ENCODE results near the gene CIZ1. TPM values are rescaled to one million over a fixed set of nuclear protein-coding genes. Genes with fewer than 3 reads are reported as not detected.

Gene CIZ1
- polyA plus RNA-seq, 1 experiment = 26.9 TPM

GRCh38 chr9:128162215-128163026, 29.0 kb downstream of the CIZ1 start:
- no peak for TF ChIP-seq CTCF (IDR thresholded peaks at IDR 0.05; ENCODE audit: low read depth, low read length)
- H3K4me3 ChIP-seq (ENCODE audit: low read depth, low read length) = no peak overlapping the region
- no peak for DNase-seq (ENCODE audit: low read depth, low spot score)
- ChIA-PET CTCF (interaction anchor here (1.6 kb wide), 1 partner anchor 45 kb away, joined by 4 read pairs; no protein-coding TSS in a partner anchor), POLR2A (no interaction called here)
- no peaks in the 10 kb centered on the region for H3K27me3 ChIP-seq (ENCODE audit: control insufficient read depth, insufficient read depth, low read length)
- H3K27ac ChIP-seq (ENCODE audit: low read depth, low read length) = no peak overlapping the region
- H3K9me3 ChIP-seq (ENCODE audit: control insufficient read depth, insufficient read depth, low read length) = no peaks in the 10 kb centered on the region; the same call in 1 of the 2 replicates

- Histone ChIP-seq H3K27me3 (ENCODE audit: control insufficient read depth, insufficient read depth, low read length) (no peaks in the 10 kb centered on the region), H3K27ac (ENCODE audit: low read depth, low read length) (no peak overlapping the region), H3K9me3 (ENCODE audit: control insufficient read depth, insufficient read depth, low read length) (no peaks in the 10 kb centered on the region; the same call in 1 of the 2 replicates), H3K4me3 (ENCODE audit: low read depth, low read length) (peak overlapping the region; percentile 89)
- CTCF ChIA-PET = interaction anchor here (1.6 kb wide), 1 partner anchor 43 kb away, joined by 4 read pairs; no protein-coding TSS in a partner anchor
- no peak for TF ChIP-seq CTCF (IDR thresholded peaks at IDR 0.05; ENCODE audit: low read depth, low read length)
- no peak for DNase-seq (ENCODE audit: low read depth, low spot score)
- POLR2A ChIA-PET = interaction anchor here (1.1 to 1.3 kb wide), 2 partner anchors 14 to 33 kb away, joined by 3 to 7 read pairs; no protein-coding TSS in a partner anchor
These were observed 30.0 kb downstream of the CIZ1 start for GRCh38 chr9:128161215-128161902.

- H3K4me3 ChIP-seq (ENCODE audit: low read depth, low read length) = peak overlapping the region; percentile 89
- ChIA-PET CTCF (interaction anchor here (1.0 to 1.6 kb wide), 3 partner anchors 32 to 43 kb away, joined by 4 read pairs; no protein-coding TSS in a partner anchor), POLR2A (interaction anchor here (1.0 to 1.4 kb wide), 5 partner anchors 8 to 262 kb away, joined by 3 to 7 read pairs (median 3); no protein-coding TSS in a partner anchor)
- no peak for DNase-seq (ENCODE audit: low read depth, low spot score)
- H3K27ac ChIP-seq (ENCODE audit: low read depth, low read length) = no peak overlapping the region
- no peak for TF ChIP-seq CTCF (IDR thresholded peaks at IDR 0.05; ENCODE audit: low read depth, low read length)
- peaks cover 4% of the 10 kb centered on the region for H3K27me3 ChIP-seq (ENCODE audit: control insufficient read depth, insufficient read depth, low read length)
- H3K9me3 ChIP-seq (ENCODE audit: control insufficient read depth, insufficient read depth, low read length) = no peaks in the 10 kb centered on the region; the same call in 1 of the 2 replicates
These were observed 30.8 kb downstream of the CIZ1 start for GRCh38 chr9:128160603-128160987.

GRCh38 chr9:128159784-128160602, 31.4 kb downstream of the CIZ1 start, which contains the start of gene BBLN:
TSS of gene BBLN (plus strand) at chr9:128160265. CDS start at chr9:128160408, 143 bp downstream.
- POLR2A ChIA-PET = interaction anchor here (0.6 to 1.4 kb wide), 8 partner anchors 8 to 261 kb away, joined by 3 to 7 read pairs (median 3); no protein-coding TSS in a partner anchor
- no peak for TF ChIP-seq CTCF (IDR thresholded peaks at IDR 0.05; ENCODE audit: low read depth, low read length)

More at GRCh38 chr9:128159784-128160602, 31.4 kb downstream of the CIZ1 start, which contains the start of gene BBLN:
- peak within 1 kb of the TSS; percentile 11 for H3K27ac ChIP-seq (ENCODE audit: low read depth, low read length)
- H3K4me3 ChIP-seq (ENCODE audit: low read depth, low read length) = peak within 1 kb of the TSS; percentile 89
- no peaks in the 10 kb centered on the region; the same call in 1 of the 2 replicates for H3K9me3 ChIP-seq (ENCODE audit: control insufficient read depth, insufficient read depth, low read length)
- peak; percentile 77 for DNase-seq (ENCODE audit: low read depth, low spot score)
- H3K27me3 ChIP-seq (ENCODE audit: control insufficient read depth, insufficient read depth, low read length) = peaks cover 5% of the 10 kb centered on the region
- CTCF ChIA-PET = interaction anchor here (1.0 to 1.1 kb wide), 2 partner anchors 31 to 43 kb away, joined by 4 read pairs; no protein-coding TSS in a partner anchor
